Measurements from ENCODE around the gene KRTAP10-4.
"Not testable (repeated sequence)": the region's sequence is repeated elsewhere in the genome, so short reads cannot be mapped to it uniquely, and the experiment has no call there.

DNA sequence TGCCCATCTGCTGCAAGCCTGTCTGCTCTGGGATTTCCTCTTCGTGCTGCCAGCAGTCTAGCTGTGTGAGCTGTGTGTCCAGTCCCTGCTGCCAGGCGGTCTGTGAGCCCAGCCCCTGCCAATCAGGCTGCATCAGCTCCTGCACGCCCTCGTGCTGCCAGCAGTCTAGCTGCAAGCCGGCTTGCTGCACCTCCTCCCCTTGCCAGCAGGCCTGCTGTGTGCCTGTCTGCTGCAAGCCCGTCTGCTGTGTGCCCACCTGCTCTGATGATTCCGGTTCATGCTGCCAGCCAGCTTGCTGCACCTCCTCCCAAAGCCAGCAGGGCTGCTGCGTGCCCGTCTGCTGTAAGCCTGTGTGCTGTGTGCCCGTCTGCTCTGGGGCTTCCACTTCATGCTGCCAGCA, 27.6 kb downstream of the KRTAP10-4 start:
- TF ChIP-seq, protein P1, sequence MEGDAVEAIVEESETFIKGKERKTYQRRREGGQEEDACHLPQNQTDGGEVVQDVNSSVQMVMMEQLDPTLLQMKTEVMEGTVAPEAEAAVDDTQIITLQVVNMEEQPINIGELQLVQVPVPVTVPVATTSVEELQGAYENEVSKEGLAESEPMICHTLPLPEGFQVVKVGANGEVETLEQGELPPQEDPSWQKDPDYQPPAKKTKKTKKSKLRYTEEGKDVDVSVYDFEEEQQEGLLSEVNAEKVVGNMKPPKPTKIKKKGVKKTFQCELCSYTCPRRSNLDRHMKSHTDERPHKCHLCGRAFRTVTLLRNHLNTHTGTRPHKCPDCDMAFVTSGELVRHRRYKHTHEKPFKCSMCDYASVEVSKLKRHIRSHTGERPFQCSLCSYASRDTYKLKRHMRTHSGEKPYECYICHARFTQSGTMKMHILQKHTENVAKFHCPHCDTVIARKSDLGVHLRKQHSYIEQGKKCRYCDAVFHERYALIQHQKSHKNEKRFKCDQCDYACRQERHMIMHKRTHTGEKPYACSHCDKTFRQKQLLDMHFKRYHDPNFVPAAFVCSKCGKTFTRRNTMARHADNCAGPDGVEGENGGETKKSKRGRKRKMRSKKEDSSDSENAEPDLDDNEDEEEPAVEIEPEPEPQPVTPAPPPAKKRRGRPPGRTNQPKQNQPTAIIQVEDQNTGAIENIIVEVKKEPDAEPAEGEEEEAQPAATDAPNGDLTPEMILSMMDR (IDR thresholded peaks at IDR 0.05; ENCODE audit: low read depth, low read length, missing input control) = not testable (repeated sequence)
- not testable (repeated sequence) for TF ChIP-seq MAX (IDR thresholded peaks at IDR 0.05); REST (IDR thresholded peaks at IDR 0.05); RAD21 (IDR thresholded peaks at IDR 0.05); TAF1 (conservative IDR thresholded peaks at IDR 0.05); JUND (IDR thresholded peaks at IDR 0.05)
